K562 (cell line): ENCODE results near the gene ITGB2. TPM values are rescaled to one million over a fixed set of nuclear protein-coding genes. Genes with fewer than 3 reads are reported as not detected.
A peak's percentile ranks its signal among the peaks of the same experiment; 100 is the strongest.

Source experiments
- ATAC-seq: fragments of 200-7000 bp; cut with Tn5 transposase; 3 replicates; pipeline ENCODE4 v1.9.1; 2020; ENCODE audit warnings: moderate library complexity
- BruUV-seq: library from RNA; stranded (reverse); fragments of 400-500 nt; replicated peaks from 2 replicates; lab custom pipeline; 2021; lab: Mats Ljungman, UMichigan
- CTCF ChIA-PET: fragments of 300-600 bp; formaldehyde crosslinking; extraction: SDS; loops from one replicate; lab custom pipeline; 2021; ENCODE audit warnings: low intra/inter-chr PET ratio; lab: Yijun Ruan, JAX
- POLR2A ChIA-PET: fragments of 300-600, 350-650 bp; sonication (Branson Sonifier 250); formaldehyde crosslinking; extraction: SDS; loops from one replicate; lab custom pipeline; 2021; ENCODE audit warnings: antibody characterized with exemption, inconsistent platforms; lab: Yijun Ruan, JAX
- DNase-seq, 4 experiments: peaks; one replicate each; pipeline versions ENCODE4 v3.0.0 to v3.0.0-alpha.2; 2011 to 2018; ENCODE audit warnings: low spot score in 3 of 4, mixed read lengths in 3 of 4; ENCODE audit errors: extremely low read depth in 1 of 4
- FAIRE-seq: peaks from 2 replicates; lab custom pipeline; 2011; peaks lifted over from hg19 to GRCh38; lab: Jason Lieb, UNC
- H2AFZ ChIP-seq: 2 replicates; pipeline ENCODE4 v1.6.0; 2011; ENCODE audit warnings: low read depth, low read length, control low read depth, inconsistent platforms
- H3K27ac ChIP-seq: fragments of 200-600 bp; 3 replicates; pipeline ENCODE4 v1.8.0; 2011; ENCODE audit warnings: low read depth, mild to moderate bottlenecking, control low read depth, inconsistent platforms, low read length, moderate library complexity, mixed read lengths; ENCODE audit errors: extremely low read depth
- H3K27me3 ChIP-seq, 2 experiments: fragments of 300-600 bp in 1 of 2; 2 replicates in 1 of 2; 3 replicates in 1 of 2; pipeline versions ENCODE4 v1.6.0 to v1.8.0; 2011; ENCODE audit warnings: inconsistent platforms in 2 of 2, low read length in 2 of 2, mild to moderate bottlenecking in 1 of 2, mixed read lengths in 1 of 2, moderate library complexity in 1 of 2; ENCODE audit not compliant: control insufficient read depth in 2 of 2, insufficient read depth in 2 of 2
- H3K36me3 ChIP-seq: fragments of 300-600 bp; 3 replicates; pipeline ENCODE4 v1.8.0; 2011; ENCODE audit warnings: mild to moderate bottlenecking, low read length, inconsistent platforms; ENCODE audit not compliant: control insufficient read depth, insufficient read depth
- H3K4me1 ChIP-seq, 2 experiments: fragments of 200-600 bp in 1 of 2; replicated peaks in 1 of 2; 2 replicates in 1 of 2; 3 replicates in 1 of 2; pipeline versions ENCODE4 v1.5.1 to v1.8.0; 2011; ENCODE audit warnings: inconsistent platforms in 2 of 2, low read length in 2 of 2, mild to moderate bottlenecking in 1 of 2, mixed read lengths in 1 of 2, moderate library complexity in 1 of 2; ENCODE audit not compliant: control insufficient read depth in 2 of 2, insufficient read depth in 2 of 2
- H3K4me2 ChIP-seq: 2 replicates; pipeline ENCODE4 v1.6.1; 2011; ENCODE audit warnings: low read length, control low read depth, inconsistent platforms, mixed read lengths; ENCODE audit not compliant: insufficient read depth
- H3K4me3 ChIP-seq: fragments of 200-600 bp; sonication (generic), shearing (Covaris generic); 2 replicates; pipeline ENCODE4 v1.5.1; 2016; ENCODE audit warnings: control low read depth, inconsistent platforms
- H3K79me2 ChIP-seq: fragments of 200-600 bp; 3 replicates; pipeline ENCODE4 v1.8.0; 2011; ENCODE audit warnings: low read length, inconsistent platforms; ENCODE audit not compliant: control insufficient read depth, insufficient read depth
- H3K9ac ChIP-seq, 2 experiments: 2 replicates each; pipeline versions ENCODE4 v1.6.0 to v1.6.1; 2011; ENCODE audit warnings: low read depth in 2 of 2, low read length in 2 of 2, control low read depth in 1 of 2, inconsistent platforms in 1 of 2, mild to moderate bottlenecking in 1 of 2, mixed read lengths in 1 of 2; ENCODE audit not compliant: insufficient read depth in 1 of 2
- H3K9me1 ChIP-seq: one replicate; pipeline ENCODE4 v1.6.0; 2011; ENCODE audit warnings: inconsistent platforms, mild to moderate bottlenecking, low read length, moderate library complexity; ENCODE audit not compliant: control insufficient read depth, insufficient read depth
- H3K9me3 ChIP-seq: replicated peaks from 2 replicates; pipeline ENCODE4 v1.5.1; 2011; ENCODE audit warnings: low read depth, low read length, inconsistent platforms; ENCODE audit not compliant: control insufficient read depth, insufficient read depth
- H4K20me1 ChIP-seq: replicated peaks from 2 replicates; pipeline ENCODE4 v1.6.1; 2011; ENCODE audit warnings: low read length, inconsistent platforms, mixed read lengths; ENCODE audit not compliant: control insufficient read depth, insufficient read depth
- CHD7 ChIP-seq: fragments of 200-600 bp; sonication (generic); IDR thresholded peaks from one replicate; pipeline ENCODE4 v1.6.1; 2012; ENCODE audit warnings: mild to moderate bottlenecking, low read depth, low read length, inconsistent platforms
- EHMT2 ChIP-seq: fragments of 450-650 bp; IDR thresholded peaks from 2 replicates; pipeline ENCODE4 v1.6.1; 2018; ENCODE audit warnings: antibody characterized with exemption
- MAX ChIP-seq: sonication (generic); formaldehyde crosslinking; IDR thresholded peaks from 2 replicates; pipeline ENCODE4 v1.9.0; 2022; ENCODE audit warnings: mild to moderate bottlenecking, missing genetic modification reagents
- MCM7 ChIP-seq, 2 experiments: fragments of 450-650 bp; IDR thresholded peaks; 2 replicates each; pipeline ENCODE4 v1.6.1; 2016 to 2018
- NR1H2 ChIP-seq: sonication (generic); formaldehyde crosslinking; IDR thresholded peaks from 2 replicates; pipeline ENCODE4 v1.4.0; 2020; ENCODE audit warnings: mild to moderate bottlenecking, missing genetic modification reagents
- NRF1 ChIP-seq, 2 experiments: fragments of 450-650 bp; IDR thresholded peaks in 1 of 2; conservative IDR thresholded peaks in 1 of 2; 2 replicates each; pipeline ENCODE4 v1.6.1; 2014; ENCODE audit warnings: mild to moderate bottlenecking in 2 of 2
- PTBP1 ChIP-seq: fragments of 200-400 bp; formaldehyde crosslinking; IDR thresholded peaks from 2 replicates; pipeline ENCODE4 v1.6.1; 2017; ENCODE audit warnings: low read depth, low read length
- SIN3A ChIP-seq, 2 experiments: fragments of 150-350 bp in 1 of 2; IDR thresholded peaks; 2 replicates each; pipeline ENCODE4 v1.6.1; 2011 to 2016; ENCODE audit warnings: borderline replicate concordance in 2 of 2, low read depth in 2 of 2, low read length in 2 of 2, mild to moderate bottlenecking in 2 of 2, moderate library complexity in 2 of 2; ENCODE audit not compliant: control insufficient read depth in 1 of 2
- ZNF143 ChIP-seq: sonication (generic); formaldehyde crosslinking; IDR thresholded peaks from 2 replicates; pipeline ENCODE4 v1.9.0; 2022; ENCODE audit warnings: mild to moderate bottlenecking, missing genetic modification reagents
- WGBS: fragments of 100-300 bp; shearing (Covaris generic); methylation state at CpG from one replicate; pipeline ENCODE4 v1.1.6; 2016; ENCODE audit warnings: low coverage, mixed read lengths; ENCODE audit not compliant: insufficient coverage; ENCODE audit errors: missing lambda C conversion rate; 5-methylcytosine and 5-hydroxymethylcytosine counted together
- in situ Hi-C: fragments of 300-500 bp; cut with MboI; formaldehyde crosslinking; loops from 4 replicates; pipeline ENCODE4 v1.15.0; 2018; ENCODE audit warnings: inconsistent platforms, mixed read lengths
- intact Hi-C: fragments of 100-400 bp; cut with micrococcal nuclease; formaldehyde crosslinking; loops from 2 replicates; pipeline ENCODE4 v1.14.2; 2022
- polyA plus RNA-seq, 8 experiments: library from polyadenylated mRNA; depleted of rRNA in 4 of 8; stranded (reverse) in 5 of 8; unstranded in 3 of 8; fragments of >200 nt; fragmentation: Nextera tagmentation in 2 of 8; fragmentation: Illumina TruSeq in 1 of 8; extraction: Ambion mirVana in 2 of 8; extraction: Trizol in 1 of 8; gene quantifications; 2 replicates each; pipeline versions ENCODE4 v1.2.1 to v1.2.3, GENCODE V29; 2011 to 2014; ENCODE audit warnings: inconsistent platforms in 1 of 8, missing spikeins in 1 of 8
- total RNA-seq, 7 experiments: library from RNA; depleted of rRNA in 6 of 7; stranded (reverse); fragments of >200 nt in 6 of 7; fragmentation: Illumina TruSeq in 2 of 7; extraction: Trizol in 2 of 7; gene quantifications; 2 replicates each; pipeline versions ENCODE4 v1.2.1 to v1.2.3, GENCODE V29; 2011 to 2021; ENCODE audit warnings: low replicate concordance in 1 of 7

The ITGB2 gene
- total and polyA plus RNA-seq, 9 of the 15 experiments (the other 6 are each of a cell fraction or from before 2014, with no cell fraction given) = 0.07 to 1.3 (median 0.51) TPM; not detected in 2

GRCh38 chr21:44890338-44890931, 30.3 kb downstream of the ITGB2 start:
- H3K9me3 ChIP-seq = no peaks in the 10 kb centered on the region
- WGBS = 13% methylated on average over 24 of the region's 24 CpGs
- no TSS peak for BruUV-seq
- in situ Hi-C loops (no loop called here), intact Hi-C loops (no loop called here)
- H4K20me1 ChIP-seq = peaks cover 24% of the 10 kb centered on the region
- no peak overlapping the region for H3K27ac ChIP-seq
- H3K4me3 ChIP-seq = no peak overlapping the region
- no peaks in the 10 kb centered on the region for H3K36me3 ChIP-seq
- no peaks in the 10 kb centered on the region for H3K79me2 ChIP-seq
- DNase-seq = no peak
- TF ChIP-seq MCM7 (IDR thresholded peaks at IDR 0.05) (no peak), NR1H2 (no peak), NRF1 (conservative IDR thresholded peaks at IDR 0.05 in 1 of 2, IDR thresholded peaks at IDR 0.05 in 1 of 2) (peak; percentile 6 to 26; a peak in 2 of 4 replicates), ZNF143 (CRISPR knock-in tag) (no peak), PTBP1 (no peak), MAX (CRISPR knock-in tag) (peak; percentile 12; the same call in 1 of the 2 replicates), CHD7 (no peak), EHMT2 (no peak), SIN3A (IDR thresholded peaks at IDR 0.05; ENCODE audit: borderline replicate concordance in 2 of 2, control insufficient read depth in 1 of 2, low read depth in 2 of 2, low read length in 2 of 2) (no peak)
- no peak for FAIRE-seq
- no peak overlapping the region for H3K4me2 ChIP-seq
- peaks cover 34 to 88% of the 10 kb centered on the region in 2 experiments; a peak in 4 of 5 replicates for H3K27me3 ChIP-seq
- ATAC-seq = no peak
- ChIA-PET CTCF (interaction anchor here (0.6 kb wide), 1 partner anchor 212 kb away, joined by 3 read pairs; no protein-coding TSS in a partner anchor), POLR2A (interaction anchor here (0.7 kb wide), 1 partner anchor 29 kb away, joined by 4 read pairs; no protein-coding TSS in a partner anchor)
- peak overlapping the region in 1 of 2 experiments; percentile 8; a peak in 1 of 4 replicates for H3K9ac ChIP-seq
- H3K9me1 ChIP-seq = peaks cover 3% of the 10 kb centered on the region
- H3K4me1 ChIP-seq = peaks cover 0 to 67% of the 10 kb centered on the region in 2 experiments; a peak in 2 of 5 replicates
- no peak overlapping the region for H2AFZ ChIP-seq
